ENCODE results near the gene IRX4.
"Not testable (repeated sequence)": the region's sequence is repeated elsewhere in the genome, so short reads cannot be mapped to it uniquely, and the experiment has no call there.

IRX4 gene

DNA sequence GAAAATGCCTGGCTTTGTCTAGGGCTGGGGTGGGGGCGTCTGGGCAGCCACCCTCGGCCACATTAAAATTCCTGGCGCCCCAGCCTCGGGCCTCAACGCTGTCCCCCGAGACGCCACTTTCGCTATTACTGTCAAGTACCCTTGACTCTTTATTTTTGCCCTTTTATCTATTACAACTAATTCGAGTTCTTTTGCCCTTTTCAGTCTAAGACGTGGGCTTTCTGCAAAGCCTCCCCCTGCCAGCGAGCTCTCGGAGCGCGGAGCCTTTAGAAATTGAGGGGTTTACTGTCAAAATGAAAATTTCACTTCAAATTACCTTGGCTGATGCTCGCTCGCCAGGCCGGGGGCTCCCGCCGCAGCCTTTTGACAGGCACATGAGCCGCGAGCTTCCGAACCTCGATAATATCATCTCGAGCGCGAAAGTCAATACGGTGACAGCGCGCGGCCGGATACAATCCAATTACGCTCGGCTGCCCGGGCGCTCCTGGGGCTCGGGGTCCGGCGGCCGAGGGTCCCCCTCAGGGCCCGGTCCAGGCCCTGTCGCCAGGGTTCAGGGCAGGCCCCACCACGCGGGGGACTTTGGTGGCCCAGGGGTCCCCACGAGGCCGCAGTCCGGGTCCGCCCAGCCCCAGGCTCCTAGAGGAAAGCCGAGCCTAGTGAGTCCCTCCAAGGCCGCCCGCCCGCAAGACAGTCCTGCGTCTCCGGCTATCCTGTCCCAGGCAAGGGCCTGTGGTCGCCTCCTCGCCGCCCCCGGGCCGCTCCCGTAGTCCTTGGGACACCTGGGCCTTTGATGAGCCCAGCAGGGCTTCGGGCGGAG is 6.7 kb downstream of the IRX4 start:
- no peak overlapping the region for H3K4me3 ChIP-seq (ENCODE audit: low read length)
- TF ChIP-seq, protein P1, sequence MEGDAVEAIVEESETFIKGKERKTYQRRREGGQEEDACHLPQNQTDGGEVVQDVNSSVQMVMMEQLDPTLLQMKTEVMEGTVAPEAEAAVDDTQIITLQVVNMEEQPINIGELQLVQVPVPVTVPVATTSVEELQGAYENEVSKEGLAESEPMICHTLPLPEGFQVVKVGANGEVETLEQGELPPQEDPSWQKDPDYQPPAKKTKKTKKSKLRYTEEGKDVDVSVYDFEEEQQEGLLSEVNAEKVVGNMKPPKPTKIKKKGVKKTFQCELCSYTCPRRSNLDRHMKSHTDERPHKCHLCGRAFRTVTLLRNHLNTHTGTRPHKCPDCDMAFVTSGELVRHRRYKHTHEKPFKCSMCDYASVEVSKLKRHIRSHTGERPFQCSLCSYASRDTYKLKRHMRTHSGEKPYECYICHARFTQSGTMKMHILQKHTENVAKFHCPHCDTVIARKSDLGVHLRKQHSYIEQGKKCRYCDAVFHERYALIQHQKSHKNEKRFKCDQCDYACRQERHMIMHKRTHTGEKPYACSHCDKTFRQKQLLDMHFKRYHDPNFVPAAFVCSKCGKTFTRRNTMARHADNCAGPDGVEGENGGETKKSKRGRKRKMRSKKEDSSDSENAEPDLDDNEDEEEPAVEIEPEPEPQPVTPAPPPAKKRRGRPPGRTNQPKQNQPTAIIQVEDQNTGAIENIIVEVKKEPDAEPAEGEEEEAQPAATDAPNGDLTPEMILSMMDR (conservative IDR thresholded peaks at IDR 0.05; ENCODE audit: low read length), result no peak
- DNase-seq (ENCODE audit: low read depth), result no peak

DNA sequence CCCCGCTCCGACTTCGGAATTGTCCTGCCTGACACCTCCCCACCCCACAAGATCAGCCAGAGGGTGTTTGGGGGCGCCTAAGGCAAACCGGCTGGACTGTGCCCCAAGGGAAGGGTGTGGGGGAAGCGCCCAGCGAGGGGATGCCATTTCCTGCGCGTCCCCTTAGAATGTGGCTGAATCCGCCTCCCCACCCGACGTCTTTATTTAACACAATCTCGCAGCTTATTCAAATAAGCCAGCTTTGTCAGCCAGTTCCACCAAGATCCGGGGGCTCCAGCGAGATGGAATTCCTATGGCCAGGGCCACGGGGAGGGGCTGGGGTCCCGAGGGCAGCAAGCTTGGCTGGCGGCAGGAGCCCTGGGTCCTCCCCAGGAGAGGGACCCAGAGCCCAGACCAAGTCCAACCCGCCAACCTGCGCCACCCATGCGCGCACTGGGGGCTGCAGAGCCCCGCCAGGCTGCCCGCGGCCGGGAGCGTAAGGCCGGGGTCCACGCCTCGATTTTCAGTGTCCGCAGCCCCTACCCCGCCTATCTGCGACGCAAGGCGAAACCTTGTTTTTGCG is 7.4 kb downstream of the IRX4 start:
- DNase-seq (ENCODE audit: low read depth), result no peak
- TF ChIP-seq, protein P1 (conservative IDR thresholded peaks at IDR 0.05; ENCODE audit: low read length), result no peak
- H3K4me3 ChIP-seq (ENCODE audit: low read length), result no peak overlapping the region

DNA sequence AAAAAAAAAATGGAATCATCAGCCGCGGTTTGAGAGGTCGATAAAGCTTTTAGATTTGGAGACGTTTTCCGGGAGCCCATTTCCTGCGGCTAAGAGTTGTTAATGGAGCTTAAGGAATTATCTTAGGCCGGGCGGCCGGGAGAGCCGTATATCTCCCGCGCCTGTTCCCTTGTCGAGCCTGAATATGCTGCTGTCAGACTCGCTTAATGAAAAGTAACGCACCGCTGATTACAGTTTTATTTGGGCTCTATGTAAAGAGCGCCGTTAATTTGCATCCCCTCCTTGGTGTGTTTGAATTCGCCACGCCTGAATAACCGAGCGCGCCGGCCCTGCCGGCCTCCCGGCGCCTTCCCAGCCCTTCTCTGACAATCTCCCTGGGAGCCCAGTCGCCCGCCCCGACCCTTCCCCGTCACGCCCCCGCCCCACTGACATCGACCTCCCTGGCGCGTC is 7.9 kb downstream of the IRX4 start:
- TF ChIP-seq, protein P1 (conservative IDR thresholded peaks at IDR 0.05; ENCODE audit: low read length), result no peak
- no peak for DNase-seq (ENCODE audit: low read depth)
- no peak overlapping the region for H3K4me3 ChIP-seq (ENCODE audit: low read length)

DNA sequence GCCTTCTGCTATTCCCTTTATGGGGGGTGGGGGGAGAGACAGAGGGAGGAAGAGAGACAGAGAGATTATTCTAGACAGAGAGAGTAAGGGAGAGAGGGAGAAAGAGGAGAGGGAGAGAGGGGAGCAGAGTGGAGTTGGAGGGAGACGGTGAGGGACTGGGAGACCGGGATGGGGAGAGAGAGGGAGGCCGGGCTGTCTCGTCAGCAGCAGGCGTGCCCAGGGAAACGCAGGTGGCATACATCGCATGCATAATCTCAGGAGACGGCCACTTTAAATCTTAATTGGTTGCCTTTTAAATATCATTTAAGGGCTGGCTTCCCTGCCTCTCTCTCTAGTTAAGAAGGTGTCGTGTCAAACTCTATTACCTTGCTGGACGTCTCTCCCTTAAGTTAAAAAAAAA is 8.4 kb downstream of the IRX4 start:
- TF ChIP-seq, protein P1 (conservative IDR thresholded peaks at IDR 0.05; ENCODE audit: low read length), result no peak
- DNase-seq (ENCODE audit: low read depth), result no peak
- no peak overlapping the region for H3K4me3 ChIP-seq (ENCODE audit: low read length)

DNA sequence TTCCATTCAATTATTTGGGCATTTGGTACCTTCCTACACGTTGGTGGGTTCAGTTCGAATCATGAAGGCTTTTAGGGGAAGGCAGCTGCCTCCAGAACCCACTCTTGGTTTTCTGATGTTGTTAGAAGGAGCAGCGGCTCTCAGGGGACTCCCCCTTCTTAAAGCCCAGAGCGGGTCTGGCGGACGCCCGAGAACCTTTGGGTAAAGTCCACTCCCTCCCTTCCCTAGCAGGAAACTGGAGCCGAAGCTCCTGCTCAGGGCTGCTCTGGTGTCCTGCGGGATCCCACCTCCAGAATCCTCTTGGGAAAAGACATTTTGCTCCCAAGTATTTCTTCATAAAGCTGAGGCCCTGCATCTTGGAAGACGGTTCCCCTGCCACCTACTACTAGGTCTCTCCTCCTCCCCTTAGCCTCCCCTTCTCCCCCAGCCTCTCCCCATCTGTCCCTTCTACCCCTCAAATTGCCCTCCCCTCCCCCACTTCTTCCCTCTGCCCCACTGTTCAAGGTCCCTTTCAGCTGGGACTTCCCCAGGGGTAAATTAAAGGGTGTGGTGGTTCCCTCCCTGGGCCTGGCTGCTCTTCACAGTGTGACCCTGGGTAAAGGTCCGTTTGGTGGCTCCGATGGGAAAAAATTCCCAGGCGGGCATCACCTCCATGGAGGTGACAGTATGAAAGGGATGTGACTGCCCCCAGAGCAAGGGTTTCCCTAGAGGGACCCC is 9.3 kb downstream of the IRX4 start:
- no peak overlapping the region for H3K4me3 ChIP-seq (ENCODE audit: low read length)
- no peak for DNase-seq (ENCODE audit: low read depth)
- TF ChIP-seq, protein P1 (conservative IDR thresholded peaks at IDR 0.05; ENCODE audit: low read length), result no peak

DNA sequence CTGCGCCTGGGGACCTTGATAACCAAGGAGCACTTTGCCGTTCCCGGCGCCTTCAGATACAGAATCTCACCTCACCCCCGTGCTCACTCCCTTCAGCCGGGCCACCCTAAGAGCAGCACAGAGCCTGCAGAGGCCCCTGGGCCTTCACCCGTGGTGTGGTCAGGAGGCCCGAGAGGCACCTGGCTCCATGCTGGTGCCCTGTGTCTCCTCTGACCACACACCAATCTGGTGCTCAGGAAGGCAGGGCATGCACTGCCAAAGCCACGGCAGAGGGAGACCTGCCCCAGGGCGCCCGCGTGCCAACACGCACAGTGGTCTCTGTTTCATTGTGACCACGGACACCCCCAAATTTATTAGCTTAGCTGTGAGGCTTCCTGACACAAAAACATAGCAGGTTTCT is 11.3 kb downstream of the IRX4 start:
- no peak for DNase-seq (ENCODE audit: low read depth)
- TF ChIP-seq, protein P1 (conservative IDR thresholded peaks at IDR 0.05; ENCODE audit: low read length), result no peak
- H3K4me3 ChIP-seq (ENCODE audit: low read length), result no peak overlapping the region

DNA sequence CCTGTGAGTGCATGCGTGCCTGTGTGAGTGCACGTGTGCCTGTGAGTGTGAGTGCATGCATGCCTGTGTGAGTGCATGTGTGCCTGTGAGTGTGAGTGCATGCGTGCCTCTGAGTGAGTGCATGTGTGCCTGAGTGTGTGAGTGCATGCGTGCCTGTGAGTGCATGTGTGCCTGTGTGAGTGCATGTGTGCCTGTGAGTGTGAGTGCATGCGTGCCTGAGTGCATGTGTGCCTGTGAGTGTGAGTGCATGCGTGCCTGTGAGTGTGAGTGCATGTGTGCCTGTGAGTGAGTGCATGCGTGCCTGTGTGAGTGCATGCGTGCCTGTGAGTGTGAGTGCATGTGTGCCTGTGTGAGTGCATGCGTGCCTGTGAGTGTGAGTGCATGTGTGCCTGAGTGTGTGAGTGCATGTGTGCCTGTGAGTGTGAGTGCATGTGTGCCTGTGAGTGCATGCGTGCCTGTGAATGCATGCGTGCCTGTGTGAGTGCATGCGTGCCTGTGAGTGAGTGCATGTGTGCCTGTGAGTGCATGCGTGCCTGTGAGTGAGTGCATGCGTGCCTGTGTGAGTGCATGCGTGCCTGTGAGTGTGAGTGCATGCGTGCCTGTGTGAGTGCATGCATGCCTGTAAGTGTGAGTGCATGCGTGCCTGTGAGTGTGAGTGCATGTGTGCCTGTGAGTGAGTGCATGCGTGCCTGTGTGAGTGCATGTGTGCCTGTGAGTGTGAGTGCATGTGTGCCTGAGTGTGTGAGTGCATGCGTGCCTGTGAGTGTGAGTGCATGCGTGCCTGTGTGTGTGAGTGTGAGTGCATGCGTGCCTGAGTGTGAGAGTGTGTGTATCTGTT is 12.1 kb downstream of the IRX4 start:
- not testable (repeated sequence) for H3K4me3 ChIP-seq (ENCODE audit: low read length); DNase-seq (ENCODE audit: low read depth)

Measured in AG10803 (cell line).